ENCODE measurements around the gene ANP32D.
"Not testable (repeated sequence)": the region's sequence is repeated elsewhere in the genome, so short reads cannot be mapped to it uniquely, and the experiment has no call there.

The ANP32D gene

GRCh38 chr12:48472259-48472658 lies at the start of gene ANP32D:
Gene ANP32D, plus strand, starts transcription at chr12:48472559. Its CDS starts 106 bp downstream, at chr12:48472665.
- DNase-seq, result no peak

GRCh38 chr12:48423171-48423570 lies 49.2 kb upstream of the ANP32D start:
- DNase-seq, result no peak

GRCh38 chr12:48424644-48425043 lies 47.7 kb upstream of the ANP32D start:
- DNase-seq, result no peak

- DNase-seq, result not testable (repeated sequence)
These were observed 38.3 kb upstream of the ANP32D start for GRCh38 chr12:48434016-48434415.

GRCh38 chr12:48441069-48441468 lies 31.3 kb upstream of the ANP32D start:
- DNase-seq, result no peak

GRCh38 chr12:48442179-48442847 lies 30.0 kb upstream of the ANP32D start:
- DNase-seq, result no peak

GRCh38 chr12:48445538-48445937 lies 26.8 kb upstream of the ANP32D start:
- no peak for DNase-seq

GRCh38 chr12:48446161-48446776 lies 26.1 kb upstream of the ANP32D start:
- no peak for DNase-seq

GRCh38 chr12:48447755-48448154 lies 24.6 kb upstream of the ANP32D start:
- no peak for DNase-seq

- DNase-seq, result no peak
These were observed 21.0 kb upstream of the ANP32D start for GRCh38 chr12:48451372-48451771.

- DNase-seq, result not testable (repeated sequence)
These were observed 19.4 kb upstream of the ANP32D start for GRCh38 chr12:48452961-48453360.

- no peak for DNase-seq
These were observed 17.7 kb upstream of the ANP32D start for GRCh38 chr12:48454667-48455066.

- DNase-seq, result no peak
These were observed 17.2 kb upstream of the ANP32D start for GRCh38 chr12:48455116-48455515.

- DNase-seq, result no peak
These were observed 13.1 kb upstream of the ANP32D start for GRCh38 chr12:48459259-48459658.

GRCh38 chr12:48469027-48469426 lies 3.3 kb upstream of the ANP32D start:
- DNase-seq, result not testable (repeated sequence)

- DNase-seq, result no peak
These were observed 702 bp downstream of the ANP32D start for GRCh38 chr12:48473061-48473460.

- not testable (repeated sequence) for DNase-seq
These were observed 2.1 kb downstream of the ANP32D start for GRCh38 chr12:48474497-48474896.

- DNase-seq, result no peak
These were observed 9.8 kb downstream of the ANP32D start, which contains the start of gene C12orf54 for GRCh38 chr12:48482198-48482597. Gene C12orf54, plus strand, starts transcription at chr12:48482498. Its CDS starts 799 bp downstream, at chr12:48483297.

- no peak for DNase-seq
These were observed 10.6 kb downstream of the ANP32D start for GRCh38 chr12:48482930-48483329.

- no peak for DNase-seq
These were observed 13.9 kb downstream of the ANP32D start for GRCh38 chr12:48486261-48486660.

GRCh38 chr12:48486679-48487078 lies 14.3 kb downstream of the ANP32D start:
- DNase-seq, result no peak

- no peak for DNase-seq
These were observed 16.7 kb downstream of the ANP32D start for GRCh38 chr12:48489012-48489411.

GRCh38 chr12:48489456-48489855 lies 17.1 kb downstream of the ANP32D start:
- not testable (repeated sequence) for DNase-seq

- DNase-seq, result not testable (repeated sequence)
These were observed 27.9 kb downstream of the ANP32D start for GRCh38 chr12:48500281-48500680.

- DNase-seq, result not testable (repeated sequence)
These were observed 34.5 kb downstream of the ANP32D start for GRCh38 chr12:48506836-48507235.

Data from DMS79 treated with DMSO at 0.1 percent for 48 hours (cell line).